HG02973 (cell line): ENCODE results near the gene SMIM12.

ENCODE experiments used
- ATAC-seq: cut with Tn5 transposase; IDR thresholded peaks from one replicate; pipeline ENCODE4 v1.9.1; 2021; ENCODE audit warnings: moderate library complexity; ENCODE audit not compliant: unreplicated experiment

Gene SMIM12

DNA sequence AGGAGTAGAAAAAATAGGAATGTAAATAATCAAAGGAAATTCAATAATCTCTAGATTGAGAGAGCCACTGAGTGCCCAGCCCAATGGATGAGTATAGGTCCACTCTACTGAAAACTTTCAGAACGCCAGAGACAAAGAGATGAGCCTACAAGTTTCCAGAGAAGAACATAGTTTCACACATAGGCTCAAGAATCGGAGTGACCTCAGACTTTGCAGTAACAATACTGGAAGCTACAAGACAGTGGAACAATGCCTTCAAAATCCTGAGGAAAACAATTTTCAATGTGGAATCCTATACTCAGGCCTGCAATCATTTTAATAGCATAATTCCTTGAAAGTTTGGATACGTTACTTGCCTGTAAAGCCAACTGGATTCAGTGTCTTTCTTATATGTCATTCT lies 55.8 kb downstream of the SMIM12 start:
- no peak for ATAC-seq
